Keratinocyte (primary cell): Measurements from ENCODE around the gene AZIN2. TPM values are rescaled to one million over a fixed set of nuclear protein-coding genes. Genes with fewer than 3 reads are reported as not detected.
"Not testable (repeated sequence)": the region's sequence is repeated elsewhere in the genome, so short reads cannot be mapped to it uniquely, and the experiment has no call there.

Experiments used
- DNase-seq: peaks from one replicate; pipeline ENCODE4 v3.0.0-alpha.2; 2011; ENCODE audit warnings: low read depth, missing footprints, low spot score
- FAIRE-seq: peaks from 2 replicates; lab custom pipeline; 2011; peaks lifted over from hg19 to GRCh38; lab: Jason Lieb, UNC
- H2AFZ ChIP-seq: 2 replicates; pipeline ENCODE4 v1.6.0; 2012; ENCODE audit warnings: low read length, control low read depth, inconsistent platforms; ENCODE audit not compliant: control insufficient read depth
- H3K27ac ChIP-seq: 2 replicates; pipeline ENCODE4 v1.5.1; 2011; ENCODE audit warnings: low read length; ENCODE audit not compliant: control insufficient read depth, insufficient read depth
- H3K27me3 ChIP-seq: 3 replicates; pipeline ENCODE4 v1.6.0; 2011; ENCODE audit warnings: low read length; ENCODE audit not compliant: control insufficient read depth, insufficient read depth; ENCODE audit errors: extremely low read depth
- H3K36me3 ChIP-seq, 2 experiments: 2 replicates in 1 of 2; 3 replicates in 1 of 2; pipeline ENCODE4 v1.5.1; 2011; ENCODE audit warnings: low read length in 2 of 2, mild to moderate bottlenecking in 1 of 2; ENCODE audit not compliant: control insufficient read depth in 2 of 2, insufficient read depth in 2 of 2; ENCODE audit errors: extremely low read depth in 1 of 2
- H3K4me1 ChIP-seq: 3 replicates; pipeline ENCODE4 v1.5.1; 2011; ENCODE audit warnings: low read length; ENCODE audit not compliant: control insufficient read depth, insufficient read depth; ENCODE audit errors: extremely low read depth
- H3K4me2 ChIP-seq: 3 replicates; pipeline ENCODE4 v1.6.0; 2011; ENCODE audit warnings: low read depth, low read length; ENCODE audit not compliant: control insufficient read depth, insufficient read depth; ENCODE audit errors: extremely low read depth
- H3K4me3 ChIP-seq, 3 experiments: fragments of 200-600 bp in 1 of 3; sonication (generic) in 1 of 3; 2 replicates in 2 of 3; 3 replicates in 1 of 3; pipeline ENCODE4 v1.5.1; 2011 to 2016; ENCODE audit warnings: low read length in 3 of 3, mild to moderate bottlenecking in 3 of 3, control low read depth in 2 of 3, inconsistent platforms in 1 of 3, low read depth in 1 of 3, mixed read lengths in 1 of 3, mixed run types in 1 of 3, moderate library complexity in 1 of 3; ENCODE audit not compliant: control insufficient read depth in 2 of 3, insufficient read depth in 2 of 3; ENCODE audit errors: extremely low read depth in 1 of 3
- H3K79me2 ChIP-seq: 2 replicates; pipeline ENCODE4 v1.6.0; 2012; ENCODE audit warnings: low read length; ENCODE audit not compliant: control insufficient read depth, insufficient read depth
- H3K9ac ChIP-seq: 3 replicates; pipeline ENCODE4 v1.6.0; 2011; ENCODE audit warnings: low read length; ENCODE audit not compliant: control insufficient read depth, insufficient read depth; ENCODE audit errors: extremely low read depth
- H3K9me1 ChIP-seq: 3 replicates; pipeline ENCODE4 v1.6.0; 2011; ENCODE audit warnings: low read length; ENCODE audit not compliant: control insufficient read depth, insufficient read depth; ENCODE audit errors: extremely low read depth
- H3K9me3 ChIP-seq: 2 replicates; pipeline ENCODE4 v1.5.1; 2012; ENCODE audit warnings: low read depth, low read length; ENCODE audit not compliant: control insufficient read depth
- H4K20me1 ChIP-seq: 3 replicates; pipeline ENCODE4 v1.6.0; 2011; ENCODE audit warnings: low read length; ENCODE audit not compliant: control insufficient read depth, insufficient read depth; ENCODE audit errors: extremely low read depth
- EZH2 ChIP-seq: IDR thresholded peaks from one replicate; pipeline ENCODE4 v1.6.1; 2012; ENCODE audit warnings: inconsistent platforms, mild to moderate bottlenecking, low read length, moderate library complexity
- dilution Hi-C: fragments of 300-500 bp; cut with MboI; formaldehyde crosslinking; loops from one replicate; pipeline ENCODE4 v1.7.0; 2020; ENCODE audit warnings: low sequenced_read_pairs; ENCODE audit not compliant: extremely low pct_ligation_motif_present
- polyA plus RNA-seq, 5 experiments: library from polyadenylated mRNA; depleted of rRNA in 3 of 5; stranded (reverse) in 3 of 5; stranded (forward) in 1 of 5; unstranded in 1 of 5; fragments of >200 nt; gene quantifications; 1 replicate in 1 of 5; 2 replicates in 3 of 5; 3 replicates in 1 of 5; pipeline versions ENCODE4 v1.2.1 to v1.2.3, GENCODE V29; 2011 to 2012; ENCODE audit warnings: missing spikeins in 2 of 5, low read depth in 1 of 5, low replicate concordance in 1 of 5
- TF ChIP-seq, protein P1 (sequence below), 3 experiments: IDR thresholded peaks in 1 of 3; conservative IDR thresholded peaks in 1 of 3; optimal IDR thresholded peaks in 1 of 3; 2 replicates in 2 of 3; 3 replicates in 1 of 3; pipeline versions ENCODE3 to v1.5.1; 2011; ENCODE audit warnings: low read length in 3 of 3, mild to moderate bottlenecking in 3 of 3, moderate library complexity in 2 of 3, control low read depth in 1 of 3, inconsistent platforms in 1 of 3; ENCODE audit not compliant: insufficient read depth in 2 of 3; ENCODE audit errors: extremely low read depth in 1 of 3

Gene AZIN2
- polyA plus RNA-seq, 1 donor (not counting 4 experiments of a cell fraction or from before 2014, with no cell fraction given) = 6.7 TPM

DNA sequence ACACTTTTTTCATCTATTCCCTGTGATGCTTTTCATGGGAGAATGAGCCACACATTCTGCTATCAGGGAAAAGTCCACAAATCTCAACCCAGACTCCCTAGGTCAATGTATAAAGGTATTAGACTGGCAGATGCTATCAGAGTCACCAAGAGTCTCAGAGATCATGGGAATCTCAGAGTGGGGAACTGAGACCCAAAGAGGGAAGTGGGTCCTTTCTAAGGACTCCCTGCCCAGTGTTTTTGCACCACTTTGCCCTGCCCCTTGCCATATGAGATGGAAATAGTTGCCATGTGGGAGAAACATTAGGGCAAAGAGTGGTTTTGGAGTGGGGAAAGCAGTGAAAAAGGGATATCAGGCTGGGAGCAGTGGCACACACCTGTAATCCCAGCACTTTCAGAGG is 19.1 kb upstream of the AZIN2 start:
- Histone ChIP-seq H3K79me2 (no peaks in the 10 kb centered on the region), H3K9me3 (peaks cover 5% of the 10 kb centered on the region), H3K4me3 (no peak overlapping the region), H3K4me2 (no peak overlapping the region), H3K9ac (no peak overlapping the region), H3K9me1 (no peaks in the 10 kb centered on the region), H3K27ac (no peak overlapping the region), H4K20me1 (no peaks in the 10 kb centered on the region), H3K4me1 (peaks cover 13% of the 10 kb centered on the region), H3K36me3 (no peaks in the 10 kb centered on the region), H3K27me3 (no peaks in the 10 kb centered on the region), H2AFZ (no peak overlapping the region)
- no peak for FAIRE-seq
- dilution Hi-C loops = no loop called here
- DNase-seq = no peak
- no peak for TF ChIP-seq EZH2
- TF ChIP-seq, protein P1, sequence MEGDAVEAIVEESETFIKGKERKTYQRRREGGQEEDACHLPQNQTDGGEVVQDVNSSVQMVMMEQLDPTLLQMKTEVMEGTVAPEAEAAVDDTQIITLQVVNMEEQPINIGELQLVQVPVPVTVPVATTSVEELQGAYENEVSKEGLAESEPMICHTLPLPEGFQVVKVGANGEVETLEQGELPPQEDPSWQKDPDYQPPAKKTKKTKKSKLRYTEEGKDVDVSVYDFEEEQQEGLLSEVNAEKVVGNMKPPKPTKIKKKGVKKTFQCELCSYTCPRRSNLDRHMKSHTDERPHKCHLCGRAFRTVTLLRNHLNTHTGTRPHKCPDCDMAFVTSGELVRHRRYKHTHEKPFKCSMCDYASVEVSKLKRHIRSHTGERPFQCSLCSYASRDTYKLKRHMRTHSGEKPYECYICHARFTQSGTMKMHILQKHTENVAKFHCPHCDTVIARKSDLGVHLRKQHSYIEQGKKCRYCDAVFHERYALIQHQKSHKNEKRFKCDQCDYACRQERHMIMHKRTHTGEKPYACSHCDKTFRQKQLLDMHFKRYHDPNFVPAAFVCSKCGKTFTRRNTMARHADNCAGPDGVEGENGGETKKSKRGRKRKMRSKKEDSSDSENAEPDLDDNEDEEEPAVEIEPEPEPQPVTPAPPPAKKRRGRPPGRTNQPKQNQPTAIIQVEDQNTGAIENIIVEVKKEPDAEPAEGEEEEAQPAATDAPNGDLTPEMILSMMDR (optimal IDR thresholded peaks at IDR 0.05 in 1 of 3, IDR thresholded peaks at IDR 0.05 in 1 of 3, conservative IDR thresholded peaks at IDR 0.05 in 1 of 3; ENCODE audit: extremely low read depth in 1 of 3, insufficient read depth in 2 of 3, low read length in 3 of 3) = no peak

DNA sequence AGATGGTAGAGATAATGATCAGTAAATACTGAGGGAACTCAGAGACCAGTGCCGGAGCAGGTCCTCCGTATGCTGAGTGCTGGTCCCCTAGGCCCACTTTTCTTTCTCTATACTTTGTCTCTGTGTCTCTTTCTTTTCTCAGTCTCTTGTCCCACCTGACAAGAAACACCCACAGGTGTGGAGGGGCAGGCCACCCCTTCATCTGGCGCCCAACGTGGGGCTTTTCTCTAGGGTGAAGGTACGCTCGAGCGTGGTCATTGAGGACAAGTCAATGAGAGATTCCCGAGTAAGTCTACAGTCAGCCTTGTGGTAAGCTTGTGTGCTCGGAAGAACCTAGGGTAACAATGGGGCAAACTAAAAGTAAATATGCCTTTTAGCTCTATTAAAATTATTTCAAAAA is 16.7 kb upstream of the AZIN2 start:
- H3K9me3 ChIP-seq, H3K36me3 ChIP-seq, FAIRE-seq, H3K27ac ChIP-seq, H3K79me2 ChIP-seq, H3K9me1 ChIP-seq, H2AFZ ChIP-seq, H3K4me2 ChIP-seq, H3K4me3 ChIP-seq, H3K27me3 ChIP-seq, dilution Hi-C loops, H3K9ac ChIP-seq, DNase-seq, H4K20me1 ChIP-seq: not testable (repeated sequence)
- H3K4me1 ChIP-seq = peaks cover 18% of the 10 kb centered on the region

DNA sequence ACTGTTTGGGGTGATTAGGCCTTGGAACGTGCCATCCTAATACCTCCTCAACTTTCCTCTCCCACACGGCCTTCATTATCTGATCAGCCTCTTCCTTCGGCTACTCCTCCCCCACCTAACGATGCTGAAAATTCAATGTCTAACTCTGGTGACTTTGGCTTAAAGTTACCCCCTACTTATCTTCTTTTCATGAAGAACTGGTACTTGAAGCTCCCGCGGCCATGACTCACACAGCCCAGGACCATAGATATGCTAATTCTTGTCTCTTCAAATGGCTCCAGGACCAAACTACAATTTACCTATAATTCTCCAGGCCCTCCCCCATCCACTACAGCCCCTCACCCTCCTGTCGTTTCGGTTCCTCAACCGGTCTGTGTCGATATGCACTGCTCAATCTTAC is 15.7 kb upstream of the AZIN2 start:
- FAIRE-seq = no peak
- no peak for DNase-seq
- no peak overlapping the region for H3K27ac ChIP-seq
- dilution Hi-C loops = no loop called here
- H3K4me1 ChIP-seq = peaks cover 15% of the 10 kb centered on the region
- no peak overlapping the region for H2AFZ ChIP-seq
- H3K27me3 ChIP-seq = no peaks in the 10 kb centered on the region
- H3K4me3 ChIP-seq = no peak overlapping the region
- TF ChIP-seq EZH2 = no peak
- TF ChIP-seq, protein P1 (optimal IDR thresholded peaks at IDR 0.05 in 1 of 3, IDR thresholded peaks at IDR 0.05 in 1 of 3, conservative IDR thresholded peaks at IDR 0.05 in 1 of 3; ENCODE audit: extremely low read depth in 1 of 3, insufficient read depth in 2 of 3, low read length in 3 of 3) = no peak
- no peaks in the 10 kb centered on the region for H3K9me1 ChIP-seq
- H3K4me2 ChIP-seq = no peak overlapping the region
- peaks cover 5% of the 10 kb centered on the region for H3K9me3 ChIP-seq
- no peaks in the 10 kb centered on the region for H3K36me3 ChIP-seq
- H3K9ac ChIP-seq = no peak overlapping the region
- H4K20me1 ChIP-seq = no peaks in the 10 kb centered on the region
- no peaks in the 10 kb centered on the region for H3K79me2 ChIP-seq

DNA sequence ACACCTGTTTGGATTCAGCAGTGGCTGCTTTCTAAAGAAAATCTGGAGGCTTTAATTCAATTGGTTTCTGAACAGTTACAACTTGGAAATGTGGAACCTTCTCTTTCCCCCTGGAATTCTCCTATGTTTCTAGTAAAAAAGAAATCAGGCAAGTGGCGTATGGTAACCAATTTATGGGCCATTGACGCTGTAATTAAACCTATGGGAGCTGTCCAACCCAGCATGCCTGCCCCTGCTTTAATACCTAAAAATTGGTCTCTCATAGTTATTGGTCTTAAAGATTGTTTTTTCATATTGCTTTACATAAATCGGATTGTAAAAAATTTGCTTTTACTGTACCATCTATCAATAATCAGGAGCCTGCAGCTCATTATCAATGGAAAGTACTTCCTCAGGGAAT is 14.5 kb upstream of the AZIN2 start:
- FAIRE-seq, H3K4me3 ChIP-seq, H3K27me3 ChIP-seq, H3K27ac ChIP-seq, H3K36me3 ChIP-seq, dilution Hi-C loops, H4K20me1 ChIP-seq, DNase-seq, H3K9me1 ChIP-seq, H3K4me2 ChIP-seq, H3K79me2 ChIP-seq, H3K4me1 ChIP-seq, H3K9me3 ChIP-seq, H2AFZ ChIP-seq, H3K9ac ChIP-seq: not testable (repeated sequence)
